HEK293 (cell line): ENCODE data around the gene IPO9.

Experiments
- GLI4 ChIP-seq: fragments of 450-650 bp; formaldehyde crosslinking; IDR thresholded peaks from 2 replicates; pipeline ENCODE4 v1.5.1; 2016; ENCODE audit warnings: missing biosample characterization, missing genetic modification characterization
- KLF10 ChIP-seq: fragments of 450-650 bp; IDR thresholded peaks from 2 replicates; pipeline ENCODE4 v1.5.1; 2018; ENCODE audit warnings: missing biosample characterization, mild to moderate bottlenecking, missing genetic modification characterization
- SETDB1 ChIP-seq: IDR thresholded peaks from one replicate; pipeline ENCODE4 v1.6.1; 2017; ENCODE audit warnings: mild to moderate bottlenecking, low read length, moderate library complexity, mixed read lengths; ENCODE audit not compliant: insufficient read length
- ZNF132 ChIP-seq: fragments of 450-650 bp; formaldehyde crosslinking; IDR thresholded peaks from 2 replicates; pipeline ENCODE4 v1.5.1; 2017; ENCODE audit warnings: missing biosample characterization, missing genetic modification characterization, borderline replicate concordance
- ZNF157 ChIP-seq: fragments of 450-650 bp; formaldehyde crosslinking; IDR thresholded peaks from 2 replicates; pipeline ENCODE4 v1.5.1; 2016; ENCODE audit warnings: missing biosample characterization, missing genetic modification characterization
- ZNF354C ChIP-seq: fragments of 450-650 bp; formaldehyde crosslinking; IDR thresholded peaks from 2 replicates; pipeline ENCODE4 v1.5.1; 2016; ENCODE audit warnings: missing biosample characterization, missing genetic modification characterization, low read depth, borderline replicate concordance
- TF ChIP-seq, protein P1 (sequence below): fragments of 450-650 bp; formaldehyde crosslinking; IDR thresholded peaks from 2 replicates; pipeline ENCODE4 v1.5.1; 2016; ENCODE audit warnings: missing biosample characterization, missing genetic modification characterization
- TF ChIP-seq, protein P2 (sequence below): fragments of 450-650 bp; formaldehyde crosslinking; IDR thresholded peaks from 2 replicates; pipeline ENCODE4 v1.5.1; 2016; ENCODE audit warnings: missing biosample characterization, missing genetic modification characterization
- TF ChIP-seq, protein P3 (sequence below): fragments of 450-650 bp; formaldehyde crosslinking; IDR thresholded peaks from 2 replicates; pipeline ENCODE4 v1.5.1; 2017; ENCODE audit warnings: missing biosample characterization, missing genetic modification characterization

DNA sequence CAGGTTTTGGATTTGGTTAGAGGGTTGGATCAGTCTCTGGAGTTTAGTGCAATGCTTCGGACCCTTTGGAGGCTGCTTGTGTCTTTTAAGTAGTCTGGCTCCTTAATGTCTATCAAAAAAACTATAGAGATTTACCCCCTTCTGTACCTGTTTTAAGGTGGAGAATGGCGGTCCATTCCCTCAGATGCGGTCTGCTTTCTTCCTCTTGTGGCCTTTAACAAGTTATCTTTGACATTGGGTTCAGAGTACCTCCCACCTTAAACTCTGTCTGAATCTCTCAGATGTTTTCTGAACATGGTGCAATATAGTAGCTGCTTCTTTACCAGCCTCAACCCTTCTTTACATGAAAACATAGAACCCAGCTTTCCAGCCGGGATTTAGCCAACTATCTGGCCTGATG is 2.4 kb downstream of the IPO9 start:
- no peak for TF ChIP-seq ZNF354C (tag by site-specific recombination)
- TF ChIP-seq, protein P1, sequence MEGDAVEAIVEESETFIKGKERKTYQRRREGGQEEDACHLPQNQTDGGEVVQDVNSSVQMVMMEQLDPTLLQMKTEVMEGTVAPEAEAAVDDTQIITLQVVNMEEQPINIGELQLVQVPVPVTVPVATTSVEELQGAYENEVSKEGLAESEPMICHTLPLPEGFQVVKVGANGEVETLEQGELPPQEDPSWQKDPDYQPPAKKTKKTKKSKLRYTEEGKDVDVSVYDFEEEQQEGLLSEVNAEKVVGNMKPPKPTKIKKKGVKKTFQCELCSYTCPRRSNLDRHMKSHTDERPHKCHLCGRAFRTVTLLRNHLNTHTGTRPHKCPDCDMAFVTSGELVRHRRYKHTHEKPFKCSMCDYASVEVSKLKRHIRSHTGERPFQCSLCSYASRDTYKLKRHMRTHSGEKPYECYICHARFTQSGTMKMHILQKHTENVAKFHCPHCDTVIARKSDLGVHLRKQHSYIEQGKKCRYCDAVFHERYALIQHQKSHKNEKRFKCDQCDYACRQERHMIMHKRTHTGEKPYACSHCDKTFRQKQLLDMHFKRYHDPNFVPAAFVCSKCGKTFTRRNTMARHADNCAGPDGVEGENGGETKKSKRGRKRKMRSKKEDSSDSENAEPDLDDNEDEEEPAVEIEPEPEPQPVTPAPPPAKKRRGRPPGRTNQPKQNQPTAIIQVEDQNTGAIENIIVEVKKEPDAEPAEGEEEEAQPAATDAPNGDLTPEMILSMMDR, result no peak
- no peak for TF ChIP-seq ZNF132
- TF ChIP-seq, protein P2, sequence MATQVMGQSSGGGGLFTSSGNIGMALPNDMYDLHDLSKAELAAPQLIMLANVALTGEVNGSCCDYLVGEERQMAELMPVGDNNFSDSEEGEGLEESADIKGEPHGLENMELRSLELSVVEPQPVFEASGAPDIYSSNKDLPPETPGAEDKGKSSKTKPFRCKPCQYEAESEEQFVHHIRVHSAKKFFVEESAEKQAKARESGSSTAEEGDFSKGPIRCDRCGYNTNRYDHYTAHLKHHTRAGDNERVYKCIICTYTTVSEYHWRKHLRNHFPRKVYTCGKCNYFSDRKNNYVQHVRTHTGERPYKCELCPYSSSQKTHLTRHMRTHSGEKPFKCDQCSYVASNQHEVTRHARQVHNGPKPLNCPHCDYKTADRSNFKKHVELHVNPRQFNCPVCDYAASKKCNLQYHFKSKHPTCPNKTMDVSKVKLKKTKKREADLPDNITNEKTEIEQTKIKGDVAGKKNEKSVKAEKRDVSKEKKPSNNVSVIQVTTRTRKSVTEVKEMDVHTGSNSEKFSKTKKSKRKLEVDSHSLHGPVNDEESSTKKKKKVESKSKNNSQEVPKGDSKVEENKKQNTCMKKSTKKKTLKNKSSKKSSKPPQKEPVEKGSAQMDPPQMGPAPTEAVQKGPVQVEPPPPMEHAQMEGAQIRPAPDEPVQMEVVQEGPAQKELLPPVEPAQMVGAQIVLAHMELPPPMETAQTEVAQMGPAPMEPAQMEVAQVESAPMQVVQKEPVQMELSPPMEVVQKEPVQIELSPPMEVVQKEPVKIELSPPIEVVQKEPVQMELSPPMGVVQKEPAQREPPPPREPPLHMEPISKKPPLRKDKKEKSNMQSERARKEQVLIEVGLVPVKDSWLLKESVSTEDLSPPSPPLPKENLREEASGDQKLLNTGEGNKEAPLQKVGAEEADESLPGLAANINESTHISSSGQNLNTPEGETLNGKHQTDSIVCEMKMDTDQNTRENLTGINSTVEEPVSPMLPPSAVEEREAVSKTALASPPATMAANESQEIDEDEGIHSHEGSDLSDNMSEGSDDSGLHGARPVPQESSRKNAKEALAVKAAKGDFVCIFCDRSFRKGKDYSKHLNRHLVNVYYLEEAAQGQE (tag by site-specific recombination), result no peak
- TF ChIP-seq KLF10 (tag by site-specific recombination), result no peak
- TF ChIP-seq, protein P3, sequence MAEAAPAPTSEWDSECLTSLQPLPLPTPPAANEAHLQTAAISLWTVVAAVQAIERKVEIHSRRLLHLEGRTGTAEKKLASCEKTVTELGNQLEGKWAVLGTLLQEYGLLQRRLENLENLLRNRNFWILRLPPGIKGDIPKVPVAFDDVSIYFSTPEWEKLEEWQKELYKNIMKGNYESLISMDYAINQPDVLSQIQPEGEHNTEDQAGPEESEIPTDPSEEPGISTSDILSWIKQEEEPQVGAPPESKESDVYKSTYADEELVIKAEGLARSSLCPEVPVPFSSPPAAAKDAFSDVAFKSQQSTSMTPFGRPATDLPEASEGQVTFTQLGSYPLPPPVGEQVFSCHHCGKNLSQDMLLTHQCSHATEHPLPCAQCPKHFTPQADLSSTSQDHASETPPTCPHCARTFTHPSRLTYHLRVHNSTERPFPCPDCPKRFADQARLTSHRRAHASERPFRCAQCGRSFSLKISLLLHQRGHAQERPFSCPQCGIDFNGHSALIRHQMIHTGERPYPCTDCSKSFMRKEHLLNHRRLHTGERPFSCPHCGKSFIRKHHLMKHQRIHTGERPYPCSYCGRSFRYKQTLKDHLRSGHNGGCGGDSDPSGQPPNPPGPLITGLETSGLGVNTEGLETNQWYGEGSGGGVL (tag by site-specific recombination), result no peak
- TF ChIP-seq SETDB1, result no peak
- no peak for TF ChIP-seq ZNF157 (tag by site-specific recombination)
- TF ChIP-seq GLI4, result no peak
